Measurements from ENCODE around the gene GANC.
"Not testable (repeated sequence)": the region's sequence is repeated elsewhere in the genome, so short reads cannot be mapped to it uniquely, and the experiment has no call there.

Gene GANC

GRCh38 chr15:42285034-42285433 lies 12.0 kb downstream of the GANC start:
- no peak for DNase-seq

GRCh38 chr15:42286445-42287029 lies 13.5 kb downstream of the GANC start:
- DNase-seq = no peak

GRCh38 chr15:42287931-42288330 lies 14.9 kb downstream of the GANC start:
- no peak for DNase-seq

GRCh38 chr15:42289166-42289565 lies 16.2 kb downstream of the GANC start:
- no peak for DNase-seq

- not testable (repeated sequence) for DNase-seq
Measured at GRCh38 chr15:42301004-42301403, 28.0 kb downstream of the GANC start.

GRCh38 chr15:42306681-42307080 lies 33.7 kb downstream of the GANC start:
- no peak for DNase-seq

- DNase-seq = no peak
Measured at GRCh38 chr15:42313463-42313862, 40.5 kb downstream of the GANC start.

- no peak for DNase-seq
Measured at GRCh38 chr15:42314818-42315217, 41.8 kb downstream of the GANC start.

GRCh38 chr15:42315521-42315920 lies 42.5 kb downstream of the GANC start:
- DNase-seq = no peak

- DNase-seq = not testable (repeated sequence)
Measured at GRCh38 chr15:42316282-42316805, 43.3 kb downstream of the GANC start.

- DNase-seq = no peak
Measured at GRCh38 chr15:42319206-42319605, 46.2 kb downstream of the GANC start.

GRCh38 chr15:42324308-42324707 lies 51.3 kb downstream of the GANC start:
- no peak for DNase-seq

GRCh38 chr15:42329161-42329560 lies 56.2 kb downstream of the GANC start:
- no peak for DNase-seq

- DNase-seq = no peak
Measured at GRCh38 chr15:42329992-42330391, 57.0 kb downstream of the GANC start.

GRCh38 chr15:42331235-42331634 lies 58.2 kb downstream of the GANC start:
- DNase-seq = no peak

GRCh38 chr15:42332331-42332730 lies 59.3 kb downstream of the GANC start:
- no peak for DNase-seq

- no peak for DNase-seq
Measured at GRCh38 chr15:42335074-42335473, 62.1 kb downstream of the GANC start.

GRCh38 chr15:42336650-42337049 lies 63.6 kb downstream of the GANC start:
- not testable (repeated sequence) for DNase-seq

- DNase-seq = not testable (repeated sequence)
Measured at GRCh38 chr15:42337104-42337503, 64.1 kb downstream of the GANC start.

- no peak for DNase-seq
Measured at GRCh38 chr15:42338500-42338899, 65.5 kb downstream of the GANC start.

GRCh38 chr15:42343596-42344232 lies 70.7 kb downstream of the GANC start:
- DNase-seq = no peak

- DNase-seq = no peak
Measured at GRCh38 chr15:42344763-42345162, 71.8 kb downstream of the GANC start.

- no peak for DNase-seq
Measured at GRCh38 chr15:42345504-42345903, 72.5 kb downstream of the GANC start.

GRCh38 chr15:42348083-42348482 lies 75.1 kb downstream of the GANC start:
- no peak for DNase-seq

- no peak for DNase-seq
Measured at GRCh38 chr15:42349186-42349585, 76.2 kb downstream of the GANC start.
